GM15510 (cell line): ENCODE results near the gene MPZL1.

ENCODE experiments used
- POLR2A ChIP-seq: IDR thresholded peaks from 3 replicates; pipeline ENCODE4 v1.6.1; 2011; ENCODE audit warnings: borderline replicate concordance; ENCODE audit not compliant: insufficient read length; ENCODE audit errors: extremely low read depth

Gene MPZL1

GRCh38 chr1:167767761-167768160 lies 46.0 kb downstream of the MPZL1 start:
- TF ChIP-seq POLR2A, result no peak

DNA sequence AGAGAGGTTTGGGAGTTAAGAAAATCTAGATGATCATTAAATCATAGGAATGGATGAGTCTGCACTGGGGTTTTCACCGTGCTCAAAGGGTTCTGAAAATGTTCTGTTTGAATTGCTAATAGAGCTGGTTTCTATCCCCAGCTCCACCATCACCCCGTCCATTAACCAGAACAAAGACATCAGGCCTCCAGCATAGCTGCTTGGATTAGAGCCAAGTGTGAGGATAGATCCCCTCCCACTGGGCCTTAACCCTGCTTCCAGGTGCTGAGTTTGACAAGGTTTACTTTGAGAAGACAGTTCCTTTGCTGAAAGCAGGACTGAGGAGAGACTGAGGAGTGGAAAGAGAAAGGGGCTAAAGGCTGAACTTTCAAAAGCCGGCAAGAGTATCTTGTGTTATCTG lies 48.3 kb downstream of the MPZL1 start:
- TF ChIP-seq POLR2A, result no peak

DNA sequence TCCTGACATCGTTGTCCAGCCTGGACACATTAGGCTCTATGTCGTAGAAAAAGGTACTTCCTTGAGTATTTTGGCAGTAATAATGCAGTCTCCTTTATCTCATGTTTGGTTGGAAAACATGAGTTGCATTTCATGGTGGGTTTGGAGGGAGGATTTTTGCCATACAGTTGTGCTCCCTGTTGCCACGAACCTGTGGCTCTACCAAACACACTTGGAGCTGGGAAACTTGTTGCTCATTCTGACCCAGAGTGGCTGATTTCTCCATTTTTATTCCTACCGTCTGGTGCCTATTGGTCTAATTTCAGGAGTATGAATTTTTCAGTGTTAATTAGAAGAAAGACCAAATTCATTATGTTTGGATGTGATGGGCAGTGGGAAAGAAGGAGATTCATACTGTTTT lies 50.7 kb downstream of the MPZL1 start:
- TF ChIP-seq POLR2A, result no peak

DNA sequence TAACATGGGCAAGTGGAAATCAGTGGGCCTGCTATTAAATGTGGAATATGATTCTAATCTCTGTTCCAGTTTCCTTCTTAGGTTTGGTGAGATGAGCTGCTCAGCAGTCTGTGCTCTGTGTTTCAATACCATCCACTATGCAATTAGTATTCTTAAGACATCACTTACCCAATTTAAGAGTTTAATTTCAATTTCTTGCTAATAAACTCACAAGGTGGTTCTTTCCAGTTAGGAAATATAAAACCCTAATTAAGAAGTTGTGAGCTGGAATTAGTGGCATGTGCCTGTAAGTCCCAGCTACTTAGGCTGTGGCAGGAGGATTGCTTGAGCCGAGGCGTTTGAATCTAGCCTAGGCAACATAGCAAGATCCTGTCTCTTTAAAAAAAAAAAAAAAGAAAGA lies 51.7 kb downstream of the MPZL1 start:
- TF ChIP-seq POLR2A, result no peak

DNA sequence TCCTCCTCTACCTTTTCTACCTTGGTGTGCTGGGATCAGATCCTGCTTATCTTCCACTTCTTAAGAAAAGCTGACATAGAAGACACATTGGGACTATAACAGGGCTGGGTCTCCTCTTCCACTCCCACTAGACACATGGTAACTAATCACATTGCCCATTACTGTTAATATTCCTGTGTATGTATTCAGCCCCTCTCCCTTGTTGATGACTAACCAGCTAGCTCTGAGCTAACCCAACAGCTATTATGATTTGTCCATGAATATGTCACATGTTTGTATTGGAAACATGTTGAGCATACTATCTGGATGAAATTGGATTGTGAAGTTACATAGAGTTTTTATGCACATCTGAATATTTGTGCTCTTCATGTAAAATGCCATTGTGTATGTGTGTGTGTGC lies 52.9 kb downstream of the MPZL1 start:
- no peak for TF ChIP-seq POLR2A

DNA sequence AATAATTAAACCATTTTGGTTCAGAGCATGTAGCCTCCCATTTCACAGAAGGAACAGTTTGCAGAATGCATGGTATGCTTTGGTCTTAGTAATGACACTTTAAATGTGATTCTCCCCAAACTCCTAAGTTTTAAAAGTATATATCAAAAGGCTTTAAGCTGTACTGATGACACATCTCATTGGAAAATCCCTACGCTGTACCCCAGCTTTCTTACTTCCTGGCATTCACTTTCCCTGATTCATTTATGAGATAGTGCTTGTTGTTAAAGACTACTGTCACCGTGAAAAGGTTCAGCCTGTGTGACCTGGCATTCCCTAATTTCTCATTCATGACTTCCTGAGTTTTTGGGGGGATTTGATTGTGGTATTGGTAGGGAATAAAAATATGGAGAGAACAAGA lies 53.4 kb downstream of the MPZL1 start:
- TF ChIP-seq POLR2A, result no peak

DNA sequence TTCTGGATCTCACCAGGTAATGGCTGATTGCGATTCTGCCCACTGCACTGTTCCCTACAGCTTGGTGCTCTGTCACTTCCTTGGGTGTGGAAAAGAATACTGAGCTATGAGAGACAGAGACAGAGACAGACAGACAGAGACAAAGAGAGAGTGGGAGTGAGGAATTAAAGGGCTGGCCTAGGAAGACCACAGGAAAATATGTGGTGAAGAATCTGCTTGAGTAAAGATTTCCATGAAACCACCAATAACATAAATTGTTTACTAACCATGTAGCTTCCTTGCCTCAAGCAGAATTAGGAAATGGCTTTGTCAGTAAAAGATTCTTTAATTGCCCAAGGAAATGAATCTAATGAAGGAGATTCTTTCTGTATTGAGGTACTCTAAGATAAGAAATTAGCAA lies 54.4 kb downstream of the MPZL1 start:
- TF ChIP-seq POLR2A, result no peak

- no peak for TF ChIP-seq POLR2A
Observed at GRCh38 chr1:167776616-167777268, 55.0 kb downstream of the MPZL1 start.

- no peak for TF ChIP-seq POLR2A
Observed at GRCh38 chr1:167777269-167777650, 55.5 kb downstream of the MPZL1 start.

DNA sequence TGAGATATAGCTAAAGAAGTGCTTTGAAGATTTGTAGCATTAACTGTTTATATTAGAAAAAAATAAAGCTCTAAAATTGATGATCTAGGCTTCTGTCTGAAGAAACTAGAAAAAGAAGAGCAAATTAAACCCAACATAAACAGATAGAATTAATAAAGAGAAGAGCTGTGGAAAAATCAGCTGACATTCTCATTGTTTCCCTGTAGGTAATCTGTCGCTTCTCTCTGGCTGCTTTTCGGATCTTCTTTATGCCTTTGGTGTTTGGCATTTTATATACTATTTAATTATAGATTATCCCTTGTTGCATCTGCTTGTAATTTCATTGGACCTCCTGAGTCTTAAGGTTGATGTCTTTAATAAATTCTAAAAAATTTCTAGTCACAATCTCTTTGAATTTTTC lies 59.8 kb downstream of the MPZL1 start:
- no peak for TF ChIP-seq POLR2A

DNA sequence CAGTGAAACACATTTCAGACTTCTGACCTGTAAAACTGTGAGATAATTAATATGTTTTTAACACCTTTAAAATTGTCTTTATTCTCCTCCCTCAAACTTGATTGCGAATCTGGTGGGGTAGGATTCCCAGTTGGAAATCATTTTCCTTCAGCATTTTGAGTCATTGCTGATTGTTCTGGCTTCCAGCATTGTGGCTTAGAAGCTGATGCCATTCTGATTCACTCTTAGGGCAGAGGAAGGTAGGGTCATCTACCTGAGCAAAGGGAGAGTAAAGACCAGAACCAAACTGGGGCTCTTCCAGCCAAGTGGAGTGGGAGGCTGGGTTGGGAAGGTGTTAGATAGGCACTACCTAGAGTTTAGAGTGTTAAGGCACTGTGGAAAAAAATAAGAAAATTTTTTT lies 61.2 kb downstream of the MPZL1 start:
- no peak for TF ChIP-seq POLR2A

GRCh38 chr1:167784876-167785550 lies 63.2 kb downstream of the MPZL1 start:
- no peak for TF ChIP-seq POLR2A

GRCh38 chr1:167786502-167786901 lies 64.7 kb downstream of the MPZL1 start:
- no peak for TF ChIP-seq POLR2A

DNA sequence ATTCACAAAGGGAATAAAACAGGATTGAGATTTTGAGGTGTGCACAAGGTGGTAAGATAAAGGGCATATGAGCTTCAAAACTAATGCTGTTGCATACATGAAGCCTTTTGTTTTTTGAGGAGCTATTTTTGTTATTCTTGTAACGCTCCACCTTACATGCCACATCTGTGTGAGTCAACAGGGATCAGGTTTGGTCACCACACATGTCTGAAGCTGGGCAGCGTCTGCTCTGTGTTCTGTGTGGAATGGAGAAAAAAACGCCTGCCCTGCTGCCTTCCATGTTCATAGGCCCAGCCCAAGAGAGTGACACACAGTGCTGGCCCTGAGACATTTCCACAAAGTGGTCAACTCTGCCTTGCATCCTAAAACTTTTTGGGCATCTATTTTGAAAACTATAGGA lies 67.7 kb downstream of the MPZL1 start:
- no peak for TF ChIP-seq POLR2A

DNA sequence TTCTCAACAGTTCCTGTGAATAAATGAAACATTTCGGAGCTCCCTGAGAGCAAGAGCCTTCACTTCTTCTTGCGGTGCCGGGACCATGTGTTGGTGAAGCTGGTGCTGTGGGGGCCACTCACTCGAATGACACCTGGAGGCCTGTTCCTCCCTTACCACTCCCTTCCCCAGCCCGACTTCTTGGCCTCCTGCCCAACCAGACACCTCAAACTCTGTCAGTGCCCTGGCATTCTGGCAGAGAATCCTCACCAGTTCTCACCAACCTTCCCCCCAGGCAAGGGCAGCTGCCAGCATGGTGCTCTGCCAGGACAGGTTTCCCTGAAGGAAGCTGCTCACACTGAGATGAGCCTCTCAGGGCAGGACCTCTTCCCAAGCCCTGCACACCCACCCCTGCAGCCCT lies 68.3 kb downstream of the MPZL1 start:
- no peak for TF ChIP-seq POLR2A

DNA sequence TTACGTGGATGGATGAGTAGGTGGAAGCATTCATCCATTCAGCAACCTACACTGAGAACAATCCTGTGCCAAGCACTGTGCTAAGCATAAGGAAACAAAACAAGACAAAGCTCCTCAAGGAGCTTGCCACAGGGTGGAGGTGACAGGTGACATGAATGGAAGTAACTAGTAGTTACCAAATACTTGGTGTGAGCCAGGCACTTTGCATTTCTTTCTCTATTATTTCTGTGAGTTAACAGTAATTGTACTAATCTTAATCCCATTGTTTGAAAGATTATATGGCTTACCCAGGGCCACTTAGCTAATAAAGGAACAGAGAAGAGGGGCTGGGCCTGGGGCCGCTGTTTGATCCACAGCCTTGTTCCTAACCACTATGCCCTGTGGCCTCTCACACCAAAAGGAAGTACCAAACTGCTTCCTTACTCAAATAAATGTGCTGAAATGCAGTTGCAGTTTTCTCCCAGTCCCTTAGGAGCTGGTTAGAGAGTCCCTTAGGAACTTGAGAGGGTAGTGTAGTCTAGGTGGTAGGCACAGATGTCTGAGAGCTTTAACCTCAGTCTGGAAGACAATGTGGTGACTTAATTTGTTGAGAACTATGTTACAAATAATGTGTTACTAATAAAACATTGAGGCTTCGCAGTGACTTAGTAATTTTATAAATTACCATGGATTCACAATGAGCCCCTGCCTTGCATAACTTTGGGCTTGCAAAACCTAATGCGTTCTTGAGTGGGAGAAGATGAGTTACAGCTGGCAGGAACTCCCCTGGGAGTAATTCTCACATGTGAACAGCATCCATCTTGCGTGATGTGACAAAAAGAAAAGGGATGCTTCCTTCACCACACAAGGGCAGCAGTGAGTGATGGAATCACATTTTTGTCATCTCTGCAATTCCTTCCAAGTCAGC lies 69.8 kb downstream of the MPZL1 start:
- TF ChIP-seq POLR2A, result no peak

DNA sequence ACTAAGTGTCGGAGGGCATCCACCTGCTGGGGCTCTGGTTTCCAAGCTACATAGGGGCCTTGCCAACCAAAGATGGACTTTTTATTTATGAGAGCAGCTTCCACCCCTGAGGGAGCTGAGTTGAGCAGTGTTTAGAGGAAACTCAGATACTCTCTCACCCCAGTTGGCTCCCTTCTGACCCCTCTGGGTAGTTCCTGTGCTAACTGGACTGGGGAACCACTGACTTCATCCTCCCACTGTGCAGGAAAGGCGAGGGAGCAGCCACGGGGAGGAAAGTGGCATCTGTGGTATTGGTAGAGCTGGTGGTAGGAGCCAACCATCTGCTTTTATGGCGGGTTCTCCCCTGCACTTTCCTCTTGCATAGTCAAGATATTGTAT lies 70.4 kb downstream of the MPZL1 start:
- TF ChIP-seq POLR2A, result no peak

- no peak for TF ChIP-seq POLR2A
Observed at GRCh38 chr1:167794043-167794442, 72.3 kb downstream of the MPZL1 start.
